GM06990 (cell line): ENCODE data around the gene ZBED6.

Experiments
- DNase-seq: peaks from one replicate; pipeline ENCODE4 v3.0.0-alpha.2; 2011; ENCODE audit not compliant: insufficient read length; ENCODE audit errors: extremely low read depth
- H3K27me3 ChIP-seq: replicated peaks from 2 replicates; pipeline ENCODE4 v1.6.0; 2011; ENCODE audit warnings: low read length; ENCODE audit not compliant: control insufficient read depth, insufficient read depth
- H3K36me3 ChIP-seq: 2 replicates; pipeline ENCODE4 v1.5.1; 2011; ENCODE audit warnings: low read length; ENCODE audit not compliant: control insufficient read depth, insufficient read depth
- H3K4me3 ChIP-seq: replicated peaks from 2 replicates; pipeline ENCODE4 v1.5.1; 2011; ENCODE audit warnings: low read depth, mild to moderate bottlenecking, control low read depth, low read length
- TF ChIP-seq, protein P1 (sequence below): IDR thresholded peaks from 2 replicates; pipeline ENCODE4 v1.5.1; 2011; ENCODE audit warnings: low read length, control low read depth, mild to moderate bottlenecking, inconsistent platforms; ENCODE audit not compliant: insufficient read depth, poor library complexity, severe bottlenecking

The ZBED6 gene

DNA sequence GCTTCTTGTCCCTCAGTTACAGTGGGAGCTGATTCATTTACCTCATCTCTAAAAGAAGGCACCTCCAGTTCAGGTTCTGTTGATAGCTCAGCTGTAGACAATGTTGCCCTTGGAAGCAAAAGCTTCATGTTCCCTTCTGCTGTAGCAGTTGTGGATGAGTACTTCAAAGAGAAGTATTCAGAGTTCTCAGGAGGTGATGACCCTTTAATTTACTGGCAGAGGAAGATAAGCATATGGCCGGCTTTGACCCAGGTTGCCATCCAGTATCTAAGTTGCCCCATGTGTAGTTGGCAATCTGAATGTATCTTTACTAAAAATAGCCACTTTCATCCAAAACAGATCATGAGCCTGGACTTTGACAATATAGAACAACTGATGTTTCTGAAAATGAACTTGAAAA, 4.5 kb downstream of the ZBED6 start:
- DNase-seq, result no peak
- Histone ChIP-seq H3K27me3 (no peaks in the 10 kb centered on the region), H3K4me3 (no peak overlapping the region), H3K36me3 (peaks cover 9% of the 10 kb centered on the region)
- TF ChIP-seq, protein P1, sequence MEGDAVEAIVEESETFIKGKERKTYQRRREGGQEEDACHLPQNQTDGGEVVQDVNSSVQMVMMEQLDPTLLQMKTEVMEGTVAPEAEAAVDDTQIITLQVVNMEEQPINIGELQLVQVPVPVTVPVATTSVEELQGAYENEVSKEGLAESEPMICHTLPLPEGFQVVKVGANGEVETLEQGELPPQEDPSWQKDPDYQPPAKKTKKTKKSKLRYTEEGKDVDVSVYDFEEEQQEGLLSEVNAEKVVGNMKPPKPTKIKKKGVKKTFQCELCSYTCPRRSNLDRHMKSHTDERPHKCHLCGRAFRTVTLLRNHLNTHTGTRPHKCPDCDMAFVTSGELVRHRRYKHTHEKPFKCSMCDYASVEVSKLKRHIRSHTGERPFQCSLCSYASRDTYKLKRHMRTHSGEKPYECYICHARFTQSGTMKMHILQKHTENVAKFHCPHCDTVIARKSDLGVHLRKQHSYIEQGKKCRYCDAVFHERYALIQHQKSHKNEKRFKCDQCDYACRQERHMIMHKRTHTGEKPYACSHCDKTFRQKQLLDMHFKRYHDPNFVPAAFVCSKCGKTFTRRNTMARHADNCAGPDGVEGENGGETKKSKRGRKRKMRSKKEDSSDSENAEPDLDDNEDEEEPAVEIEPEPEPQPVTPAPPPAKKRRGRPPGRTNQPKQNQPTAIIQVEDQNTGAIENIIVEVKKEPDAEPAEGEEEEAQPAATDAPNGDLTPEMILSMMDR, result no peak

DNA sequence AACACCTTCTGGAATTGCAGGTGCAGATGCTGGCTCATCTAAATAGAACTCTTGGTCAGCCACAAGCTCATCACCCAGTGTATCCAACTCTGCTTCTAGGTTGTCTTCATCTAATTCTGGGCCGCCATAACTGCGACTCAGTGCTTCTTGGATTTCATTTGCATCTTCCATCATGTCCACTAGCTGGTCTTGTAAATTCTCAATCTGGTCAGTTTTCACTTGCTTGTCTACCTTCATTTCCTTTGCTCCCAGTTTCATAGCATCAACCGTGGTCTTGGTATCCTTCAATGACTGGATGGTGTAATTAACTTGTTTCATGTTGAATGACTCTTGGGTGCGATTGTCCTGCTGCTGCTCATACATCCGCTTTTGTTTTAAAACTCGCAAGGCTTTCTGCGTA, 10.3 kb downstream of the ZBED6 start:
- no peak overlapping the region for H3K4me3 ChIP-seq
- peaks cover 4% of the 10 kb centered on the region for H3K36me3 ChIP-seq
- no peaks in the 10 kb centered on the region for H3K27me3 ChIP-seq
- TF ChIP-seq, protein P1, result no peak
- no peak for DNase-seq

DNA sequence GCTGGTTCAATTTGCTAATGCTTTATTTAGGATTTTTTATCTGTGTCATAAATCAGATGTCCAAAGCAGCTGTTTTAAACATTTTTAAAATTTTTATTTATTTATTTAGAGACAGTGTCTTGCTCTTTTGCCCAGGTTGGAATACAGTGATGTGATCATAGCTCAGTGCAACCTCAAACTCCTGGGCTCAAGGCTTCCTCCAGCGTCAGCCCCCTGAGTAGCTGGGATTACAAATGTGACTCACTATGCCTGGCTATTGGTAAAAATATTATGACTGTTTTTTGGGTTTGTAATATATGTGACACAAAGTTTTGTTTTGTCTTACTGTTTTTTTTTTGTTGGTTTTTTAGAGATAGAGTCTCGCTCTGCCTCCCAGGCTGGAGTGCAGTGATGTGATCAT, 11.8 kb downstream of the ZBED6 start:
- TF ChIP-seq, protein P1, result no peak
- Histone ChIP-seq H3K36me3 (peaks cover 4% of the 10 kb centered on the region), H3K27me3 (no peaks in the 10 kb centered on the region), H3K4me3 (no peak overlapping the region)
- no peak for DNase-seq

DNA sequence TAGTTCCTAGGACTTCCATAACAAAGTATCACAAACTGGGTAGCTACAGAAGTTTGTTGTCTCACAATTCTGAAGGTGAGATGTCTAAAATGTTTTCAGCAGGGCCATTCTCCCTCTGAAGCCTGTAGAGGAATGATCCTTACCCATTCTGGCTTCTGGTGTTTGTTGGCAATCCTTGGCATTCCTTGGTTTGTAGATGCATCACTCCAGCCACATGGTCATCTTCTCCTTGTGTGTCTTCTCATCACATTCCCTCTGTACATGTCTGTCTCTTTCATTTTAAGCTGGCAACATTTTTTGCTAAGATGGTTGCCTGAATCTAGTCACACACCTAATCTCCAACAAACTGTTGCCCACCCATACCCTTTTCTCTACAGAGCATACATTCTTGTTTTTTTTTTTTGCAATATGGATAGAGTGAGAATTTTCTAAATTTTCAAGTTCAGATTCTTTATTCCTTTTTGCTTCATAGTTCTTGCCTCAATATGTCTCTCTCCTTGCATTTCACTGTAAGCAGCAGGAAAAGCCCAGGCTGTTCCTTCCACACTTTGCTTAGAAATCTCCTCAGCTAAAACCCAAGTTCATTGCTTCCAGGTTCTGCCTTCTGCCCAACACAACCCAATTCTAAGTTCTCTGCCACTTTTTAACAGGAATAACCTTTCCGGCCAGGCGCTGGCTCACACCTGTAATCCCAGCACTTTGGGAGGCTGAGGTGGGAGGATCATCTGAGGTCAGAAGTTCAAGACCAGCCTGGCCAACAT, 18.3 kb downstream of the ZBED6 start:
- TF ChIP-seq, protein P1, result no peak
- H3K36me3 ChIP-seq, result peaks cover 3% of the 10 kb centered on the region

DNA sequence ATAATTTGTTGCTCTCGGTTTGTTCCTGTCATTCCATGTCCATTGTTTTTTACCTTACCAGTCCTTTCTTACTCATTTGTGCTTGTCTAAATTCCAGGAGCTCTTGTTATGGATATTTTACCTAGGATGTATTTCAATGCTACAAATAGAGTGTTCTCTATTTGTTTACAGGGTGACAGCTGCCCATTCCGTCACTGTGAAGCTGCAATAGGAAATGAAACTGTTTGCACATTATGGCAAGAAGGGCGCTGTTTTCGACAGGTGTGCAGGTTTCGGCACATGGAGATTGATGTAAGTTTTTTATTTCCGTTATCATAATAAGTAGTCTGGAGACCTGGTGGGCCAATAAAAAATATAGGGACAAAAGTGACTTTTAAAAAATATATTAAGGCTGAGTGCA, 23.0 kb downstream of the ZBED6 start:
- Histone ChIP-seq H3K4me3 (no peak overlapping the region), H3K36me3 (peaks cover 15% of the 10 kb centered on the region), H3K27me3 (no peaks in the 10 kb centered on the region)
- TF ChIP-seq, protein P1, result no peak
- no peak for DNase-seq

More for the DNA sequence above, 18.3 kb downstream of the ZBED6 start:
- no peak for DNase-seq
- Histone ChIP-seq H3K4me3 (no peak overlapping the region), H3K27me3 (no peaks in the 10 kb centered on the region)
